Measurements from ENCODE around the gene WNT7A. TPM values are rescaled to one million over a fixed set of nuclear protein-coding genes. Genes with fewer than 3 reads are reported as not detected.

WNT7A gene
- total RNA-seq, 1 donor from 2014 or later = not detected

GRCh38 chr3:13866041-13866965 lies 13.6 kb downstream of the WNT7A start:
- H3K4me3 Mint-ChIP-seq (ENCODE audit: unreplicated experiment) = no peak overlapping the region
- peaks cover 8% of the 10 kb centered on the region for H3K27me3 Mint-ChIP-seq (ENCODE audit: unreplicated experiment)
- no peaks in the 10 kb centered on the region for H3K4me1 Mint-ChIP-seq (ENCODE audit: low read depth, unreplicated experiment)
- TF ChIP-seq, protein P1, sequence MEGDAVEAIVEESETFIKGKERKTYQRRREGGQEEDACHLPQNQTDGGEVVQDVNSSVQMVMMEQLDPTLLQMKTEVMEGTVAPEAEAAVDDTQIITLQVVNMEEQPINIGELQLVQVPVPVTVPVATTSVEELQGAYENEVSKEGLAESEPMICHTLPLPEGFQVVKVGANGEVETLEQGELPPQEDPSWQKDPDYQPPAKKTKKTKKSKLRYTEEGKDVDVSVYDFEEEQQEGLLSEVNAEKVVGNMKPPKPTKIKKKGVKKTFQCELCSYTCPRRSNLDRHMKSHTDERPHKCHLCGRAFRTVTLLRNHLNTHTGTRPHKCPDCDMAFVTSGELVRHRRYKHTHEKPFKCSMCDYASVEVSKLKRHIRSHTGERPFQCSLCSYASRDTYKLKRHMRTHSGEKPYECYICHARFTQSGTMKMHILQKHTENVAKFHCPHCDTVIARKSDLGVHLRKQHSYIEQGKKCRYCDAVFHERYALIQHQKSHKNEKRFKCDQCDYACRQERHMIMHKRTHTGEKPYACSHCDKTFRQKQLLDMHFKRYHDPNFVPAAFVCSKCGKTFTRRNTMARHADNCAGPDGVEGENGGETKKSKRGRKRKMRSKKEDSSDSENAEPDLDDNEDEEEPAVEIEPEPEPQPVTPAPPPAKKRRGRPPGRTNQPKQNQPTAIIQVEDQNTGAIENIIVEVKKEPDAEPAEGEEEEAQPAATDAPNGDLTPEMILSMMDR (IDR thresholded peaks at IDR 0.05; ENCODE audit: partially characterized antibody, unreplicated experiment) = no peak
- H3K27ac Mint-ChIP-seq (ENCODE audit: unreplicated experiment) = no peak overlapping the region
- peaks cover 6% of the 10 kb centered on the region for H3K9me3 Mint-ChIP-seq (ENCODE audit: unreplicated experiment)
- no peak for DNase-seq
- no peaks in the 10 kb centered on the region for H3K36me3 Mint-ChIP-seq (ENCODE audit: unreplicated experiment)

DNA sequence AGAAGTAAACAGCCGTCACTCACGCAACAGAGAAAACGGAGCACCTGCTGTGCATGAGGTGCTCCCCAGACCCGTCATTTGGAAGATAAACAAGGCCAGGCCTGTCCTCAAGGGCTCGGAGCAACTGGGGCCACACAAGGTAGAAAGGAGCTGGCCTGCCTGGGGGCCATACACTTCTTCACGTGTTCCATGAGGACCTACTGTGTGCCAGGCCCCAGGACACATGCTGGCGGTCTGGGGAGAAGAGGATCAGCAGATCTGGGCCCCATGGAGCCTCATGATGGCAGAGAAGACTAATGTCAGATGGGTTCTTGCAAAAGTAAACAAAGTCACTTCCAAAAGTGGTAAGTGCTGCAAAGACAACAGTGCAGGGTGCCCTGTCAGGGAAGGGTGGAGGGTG lies 14.3 kb downstream of the WNT7A start:
- no peak for DNase-seq
- Mint-ChIP-seq H3K4me3 (ENCODE audit: unreplicated experiment) (no peak overlapping the region), H3K27ac (ENCODE audit: unreplicated experiment) (no peak overlapping the region), H3K4me1 (ENCODE audit: low read depth, unreplicated experiment) (no peaks in the 10 kb centered on the region), H3K9me3 (ENCODE audit: unreplicated experiment) (peaks cover 6% of the 10 kb centered on the region), H3K36me3 (ENCODE audit: unreplicated experiment) (no peaks in the 10 kb centered on the region), H3K27me3 (ENCODE audit: unreplicated experiment) (peaks cover 8% of the 10 kb centered on the region)
- TF ChIP-seq, protein P1 (IDR thresholded peaks at IDR 0.05; ENCODE audit: partially characterized antibody, unreplicated experiment) = no peak

DNA sequence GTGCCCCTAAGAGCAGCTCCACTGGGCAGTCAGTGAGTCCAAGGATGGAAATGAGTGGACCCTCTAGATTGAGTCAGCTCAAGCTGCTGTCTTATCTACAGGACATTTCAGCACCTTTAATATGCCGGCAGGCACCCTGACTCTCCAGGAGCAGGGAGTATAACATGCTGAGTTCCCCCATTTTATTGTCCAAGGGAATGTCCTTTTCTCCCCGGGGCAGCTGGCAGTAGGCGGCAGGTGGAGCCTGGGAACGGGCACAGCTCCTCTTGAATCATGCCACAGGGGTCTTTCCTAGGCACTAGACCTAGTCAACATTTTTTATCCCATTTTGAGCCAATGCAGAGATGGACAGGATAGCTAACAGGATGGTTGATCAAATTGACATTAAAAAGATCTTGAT lies 14.8 kb downstream of the WNT7A start:
- TF ChIP-seq, protein P1 (IDR thresholded peaks at IDR 0.05; ENCODE audit: partially characterized antibody, unreplicated experiment) = no peak
- Mint-ChIP-seq H3K36me3 (ENCODE audit: unreplicated experiment) (no peaks in the 10 kb centered on the region), H3K27ac (ENCODE audit: unreplicated experiment) (no peak overlapping the region), H3K4me3 (ENCODE audit: unreplicated experiment) (no peak overlapping the region), H3K9me3 (ENCODE audit: unreplicated experiment) (peaks cover 5% of the 10 kb centered on the region), H3K4me1 (ENCODE audit: low read depth, unreplicated experiment) (no peaks in the 10 kb centered on the region), H3K27me3 (ENCODE audit: unreplicated experiment) (peaks cover 8% of the 10 kb centered on the region)
- DNase-seq = no peak

DNA sequence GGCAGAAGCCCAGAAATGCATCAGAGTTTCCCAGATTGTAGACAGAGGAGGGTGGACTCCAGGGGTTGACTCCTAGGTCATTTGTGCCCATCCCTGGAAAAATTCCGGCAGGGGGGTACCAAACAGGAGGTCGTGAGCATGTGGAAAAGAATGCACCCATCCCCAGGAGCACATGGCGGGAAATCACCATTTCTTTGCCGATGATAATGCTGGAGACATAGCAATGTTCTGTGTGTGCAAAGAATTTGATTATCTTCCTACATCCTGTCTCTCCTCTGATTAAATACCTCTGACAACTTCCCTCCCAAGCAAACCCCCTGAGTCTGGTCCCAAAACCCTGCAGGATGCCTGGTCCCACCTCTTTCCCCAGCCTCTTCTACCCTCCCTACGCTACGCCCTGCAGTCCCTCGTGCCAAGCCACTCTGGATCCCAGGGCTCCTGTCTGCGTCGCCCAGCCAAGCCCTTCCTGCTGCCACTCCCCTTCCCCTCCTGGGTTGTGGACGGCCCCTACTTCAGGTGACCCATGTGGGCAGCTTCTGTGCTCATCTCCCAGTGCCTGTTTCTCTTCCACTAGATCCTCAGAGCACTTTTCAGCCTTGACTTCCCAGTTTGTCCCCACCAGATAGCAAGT lies 15.8 kb downstream of the WNT7A start:
- no peak for DNase-seq
- TF ChIP-seq, protein P1 (IDR thresholded peaks at IDR 0.05; ENCODE audit: partially characterized antibody, unreplicated experiment) = no peak
- Mint-ChIP-seq H3K4me1 (ENCODE audit: low read depth, unreplicated experiment) (no peaks in the 10 kb centered on the region), H3K4me3 (ENCODE audit: unreplicated experiment) (no peak overlapping the region), H3K36me3 (ENCODE audit: unreplicated experiment) (no peaks in the 10 kb centered on the region), H3K9me3 (ENCODE audit: unreplicated experiment) (peaks cover under 1% of the 10 kb centered on the region), H3K27me3 (ENCODE audit: unreplicated experiment) (peaks cover 5% of the 10 kb centered on the region), H3K27ac (ENCODE audit: unreplicated experiment) (no peak overlapping the region)
